ENCODE data around the gene DNAH9. TPM values are rescaled to one million over a fixed set of nuclear protein-coding genes. Genes with fewer than 3 reads are reported as not detected.

DNAH9 gene
- total RNA-seq, 2 donors from 2014 or later, result not detected

- H3K9me3 Mint-ChIP-seq, result peaks cover 5 to 14% of the 10 kb centered on the region in 2 donors
- no peak overlapping the region for H3K27ac Mint-ChIP-seq
- no peak for DNase-seq (ENCODE audit: low spot score in 2 of 2)
- no peak for ATAC-seq
- H3K36me3 Mint-ChIP-seq, result peaks cover 0 to 6% of the 10 kb centered on the region in 2 donors
Observed at GRCh38 chr17:11582217-11582616, 16.1 kb upstream of the DNAH9 start.

- Mint-ChIP-seq H3K27ac (no peak overlapping the region), H3K36me3 (peaks cover 0 to 6% of the 10 kb centered on the region in 2 donors), H3K9me3 (peaks cover 5 to 14% of the 10 kb centered on the region in 2 donors)
- ATAC-seq, result no peak
- DNase-seq (ENCODE audit: low spot score in 2 of 2), result no peak
Observed at GRCh38 chr17:11583306-11583992, 14.8 kb upstream of the DNAH9 start.

GRCh38 chr17:11589716-11590115, 8.6 kb upstream of the DNAH9 start:
- DNase-seq (ENCODE audit: low spot score in 2 of 2), result no peak
- no peak for ATAC-seq
- H3K9me3 Mint-ChIP-seq, result peaks cover 12 to 13% of the 10 kb centered on the region in 2 donors
- H3K27ac Mint-ChIP-seq, result no peak overlapping the region
- H3K36me3 Mint-ChIP-seq, result no peaks in the 10 kb centered on the region

GRCh38 chr17:11601661-11602060, 3.4 kb downstream of the DNAH9 start:
- H3K27ac Mint-ChIP-seq, result peak overlapping the region in 1 of 2 donors; percentile 47
- peaks cover 0 to 5% of the 10 kb centered on the region in 2 donors for H3K36me3 Mint-ChIP-seq
- DNase-seq (ENCODE audit: low spot score in 2 of 2), result no peak
- peaks cover 9 to 10% of the 10 kb centered on the region in 2 donors for H3K9me3 Mint-ChIP-seq
- ATAC-seq, result no peak

GRCh38 chr17:11608396-11608795, 10.1 kb downstream of the DNAH9 start:
- Mint-ChIP-seq H3K9me3 (peaks cover 0 to 4% of the 10 kb centered on the region in 2 donors), H3K27ac (no peak overlapping the region), H3K36me3 (no peaks in the 10 kb centered on the region)
- no peak for DNase-seq (ENCODE audit: low spot score in 2 of 2)
- ATAC-seq, result no peak

- Mint-ChIP-seq H3K27ac (no peak overlapping the region), H3K9me3 (peaks cover 0 to under 1% of the 10 kb centered on the region in 2 donors), H3K36me3 (no peaks in the 10 kb centered on the region)
- ATAC-seq, result no peak
- DNase-seq (ENCODE audit: low spot score in 2 of 2), result no peak
Observed at GRCh38 chr17:11610999-11611566, 12.8 kb downstream of the DNAH9 start.

- Mint-ChIP-seq H3K36me3 (no peaks in the 10 kb centered on the region), H3K27ac (no peak overlapping the region), H3K9me3 (no peaks in the 10 kb centered on the region)
- DNase-seq (ENCODE audit: low spot score in 2 of 2), result no peak
- ATAC-seq, result no peak
Observed at GRCh38 chr17:11612956-11613355, 14.7 kb downstream of the DNAH9 start.

- Mint-ChIP-seq H3K36me3 (no peaks in the 10 kb centered on the region), H3K9me3 (peaks cover 5 to 10% of the 10 kb centered on the region in 2 donors), H3K27ac (no peak overlapping the region)
- ATAC-seq (no peak), DNase-seq (ENCODE audit: low spot score in 2 of 2) (no peak)
Observed at GRCh38 chr17:11618861-11619566, 20.7 kb downstream of the DNAH9 start.

- ATAC-seq (no peak), DNase-seq (ENCODE audit: low spot score in 2 of 2) (no peak)
- Mint-ChIP-seq H3K9me3 (peaks cover 5 to 14% of the 10 kb centered on the region in 2 donors), H3K27ac (no peak overlapping the region), H3K36me3 (no peaks in the 10 kb centered on the region)
Observed at GRCh38 chr17:11622492-11622891, 24.2 kb downstream of the DNAH9 start.

GRCh38 chr17:11624976-11625375, 26.7 kb downstream of the DNAH9 start:
- Mint-ChIP-seq H3K9me3 (peaks cover 5 to 14% of the 10 kb centered on the region in 2 donors), H3K27ac (no peak overlapping the region), H3K36me3 (no peaks in the 10 kb centered on the region)
- no peak for ATAC-seq
- DNase-seq (ENCODE audit: low spot score in 2 of 2), result no peak

- no peak overlapping the region for H3K27ac Mint-ChIP-seq
- DNase-seq (ENCODE audit: low spot score in 2 of 2) (no peak), ATAC-seq (no peak)
- H3K9me3 Mint-ChIP-seq, result peaks cover 7 to 14% of the 10 kb centered on the region in 2 donors
- no peaks in the 10 kb centered on the region for H3K36me3 Mint-ChIP-seq
Observed at GRCh38 chr17:11625878-11626277, 27.6 kb downstream of the DNAH9 start.

- no peaks in the 10 kb centered on the region for H3K36me3 Mint-ChIP-seq
- ATAC-seq, result no peak
Observed at GRCh38 chr17:11627301-11627940, 29.2 kb downstream of the DNAH9 start.

GRCh38 chr17:11628374-11628773, 30.1 kb downstream of the DNAH9 start:
- H3K9me3 Mint-ChIP-seq, result peaks cover 7 to 11% of the 10 kb centered on the region in 2 donors
- no peaks in the 10 kb centered on the region for H3K36me3 Mint-ChIP-seq
- ATAC-seq (no peak), DNase-seq (ENCODE audit: low spot score in 2 of 2) (no peak)
- H3K27ac Mint-ChIP-seq, result no peak overlapping the region

More at GRCh38 chr17:11627301-11627940, 29.2 kb downstream of the DNAH9 start:
- DNase-seq (ENCODE audit: low spot score in 2 of 2), result no peak
- Mint-ChIP-seq H3K9me3 (peaks cover 9 to 11% of the 10 kb centered on the region in 2 donors), H3K27ac (no peak overlapping the region)

- H3K36me3 Mint-ChIP-seq, result no peaks in the 10 kb centered on the region
- DNase-seq (ENCODE audit: low spot score in 2 of 2), result no peak
- H3K9me3 Mint-ChIP-seq, result peaks cover 4 to 8% of the 10 kb centered on the region in 2 donors
- no peak for ATAC-seq
- no peak overlapping the region for H3K27ac Mint-ChIP-seq
Observed at GRCh38 chr17:11628831-11629230, 30.6 kb downstream of the DNAH9 start.

GRCh38 chr17:11636771-11637170, 38.5 kb downstream of the DNAH9 start:
- H3K27ac Mint-ChIP-seq, result no peak overlapping the region
- H3K9me3 Mint-ChIP-seq, result peaks cover 3 to 13% of the 10 kb centered on the region in 2 donors
- no peaks in the 10 kb centered on the region for H3K36me3 Mint-ChIP-seq
- DNase-seq (ENCODE audit: low spot score in 2 of 2) (no peak), ATAC-seq (no peak)

GRCh38 chr17:11637796-11638195, 39.5 kb downstream of the DNAH9 start:
- peaks cover 3 to 12% of the 10 kb centered on the region in 2 donors for H3K9me3 Mint-ChIP-seq
- DNase-seq (ENCODE audit: low spot score in 2 of 2) (no peak), ATAC-seq (no peak)
- H3K36me3 Mint-ChIP-seq, result no peaks in the 10 kb centered on the region
- peak overlapping the region in 1 of 2 donors; percentile 24 for H3K27ac Mint-ChIP-seq

- H3K36me3 Mint-ChIP-seq, result no peaks in the 10 kb centered on the region
Observed at GRCh38 chr17:11638700-11639265, 40.5 kb downstream of the DNAH9 start.

More at GRCh38 chr17:11638700-11639265, 40.5 kb downstream of the DNAH9 start:
- H3K27ac Mint-ChIP-seq, result no peak overlapping the region
- peaks cover 3 to 8% of the 10 kb centered on the region in 2 donors for H3K9me3 Mint-ChIP-seq
- DNase-seq (ENCODE audit: low spot score in 2 of 2) (no peak), ATAC-seq (no peak)
